Endothelial cell of umbilical vein (primary cell): ENCODE measurements around the gene NUDT3. TPM values are rescaled to one million over a fixed set of nuclear protein-coding genes. Genes with fewer than 3 reads are reported as not detected.

Experiments
- BruUV-seq: library from RNA; stranded (reverse); fragments of 400-500 nt; replicated peaks from 2 replicates; lab custom pipeline; 2021; lab: Mats Ljungman, UMichigan
- CTCF ChIA-PET: fragments of 300-600, 350-600 bp; sonication (Branson Sonifier 250); formaldehyde crosslinking; loops from one replicate; lab custom pipeline; 2021; ENCODE audit warnings: antibody characterized with exemption, inconsistent platforms; lab: Charles Lee
- POLR2A ChIA-PET: fragments of 300-600, 350-600 bp; sonication (Branson Sonifier 250); formaldehyde crosslinking; loops from one replicate; lab custom pipeline; 2021; ENCODE audit warnings: antibody characterized with exemption, inconsistent platforms; lab: Charles Lee
- DNase-seq: peaks from one replicate; pipeline ENCODE4 v3.0.0-alpha.2; 2011; ENCODE audit warnings: low read depth, low spot score
- FAIRE-seq: peaks from 2 replicates; lab custom pipeline; 2011; peaks lifted over from hg19 to GRCh38; lab: Jason Lieb, UNC
- H2AFZ ChIP-seq: 2 replicates; pipeline ENCODE4 v1.6.0; 2012; ENCODE audit warnings: low read depth, low read length, control low read depth, inconsistent platforms
- H3K27ac ChIP-seq: 2 replicates; pipeline ENCODE4 v1.5.1; 2011; ENCODE audit warnings: low read depth, mild to moderate bottlenecking, control low read depth, low read length, moderate library complexity; ENCODE audit not compliant: insufficient read depth
- H3K27me3 ChIP-seq, 2 experiments: 2 replicates each; pipeline versions ENCODE4 v1.6.0 to v1.6.1; 2011; ENCODE audit warnings: low read length in 2 of 2, mixed read lengths in 1 of 2; ENCODE audit not compliant: control insufficient read depth in 2 of 2, insufficient read depth in 2 of 2
- H3K36me3 ChIP-seq, 2 experiments: 2 replicates in 1 of 2; 3 replicates in 1 of 2; pipeline ENCODE4 v1.5.1; 2011; ENCODE audit warnings: low read length in 2 of 2, mild to moderate bottlenecking in 1 of 2, moderate library complexity in 1 of 2; ENCODE audit not compliant: control insufficient read depth in 2 of 2, insufficient read depth in 2 of 2; ENCODE audit errors: extremely low read depth in 1 of 2
- H3K4me1 ChIP-seq: 3 replicates; pipeline ENCODE4 v1.5.1; 2011; ENCODE audit warnings: mild to moderate bottlenecking, low read length; ENCODE audit not compliant: control insufficient read depth, insufficient read depth; ENCODE audit errors: extremely low read depth
- H3K4me2 ChIP-seq: 2 replicates; pipeline ENCODE4 v1.6.1; 2011; ENCODE audit warnings: low read length, control low read depth, mixed read lengths; ENCODE audit not compliant: insufficient read depth
- H3K4me3 ChIP-seq, 3 experiments: fragments of 200-600 bp in 1 of 3; sonication (generic), shearing (Covaris generic) in 1 of 3; replicated peaks in 1 of 3; 2 replicates each; pipeline ENCODE4 v1.5.1; 2011 to 2016; ENCODE audit warnings: control low read depth in 3 of 3, low read length in 3 of 3, mild to moderate bottlenecking in 2 of 3, inconsistent platforms in 1 of 3, low read depth in 1 of 3, moderate library complexity in 1 of 3; ENCODE audit not compliant: insufficient read depth in 1 of 3
- H3K79me2 ChIP-seq: 2 replicates; pipeline ENCODE4 v1.6.0; 2012; ENCODE audit warnings: low read length, inconsistent platforms; ENCODE audit not compliant: control insufficient read depth, insufficient read depth
- H3K9ac ChIP-seq: replicated peaks from 2 replicates; pipeline ENCODE3; 2011; ENCODE audit warnings: low read length, control low read depth; ENCODE audit not compliant: insufficient read depth; ENCODE audit errors: extremely low read depth
- H3K9me1 ChIP-seq: replicated peaks from 3 replicates; pipeline ENCODE4 v1.6.0; 2011; ENCODE audit warnings: mild to moderate bottlenecking, low read length; ENCODE audit not compliant: control insufficient read depth, insufficient read depth; ENCODE audit errors: extremely low read depth
- H3K9me3 ChIP-seq: replicated peaks from 2 replicates; pipeline ENCODE4 v1.5.1; 2012; ENCODE audit warnings: low read length, inconsistent platforms; ENCODE audit not compliant: control insufficient read depth, insufficient read depth
- H4K20me1 ChIP-seq: replicated peaks from 2 replicates; pipeline ENCODE3; 2011; ENCODE audit warnings: mild to moderate bottlenecking, low read length; ENCODE audit not compliant: control insufficient read depth, insufficient read depth; ENCODE audit errors: extremely low read depth
- EZH2 ChIP-seq: IDR thresholded peaks from 2 replicates; pipeline ENCODE4 v1.6.1; 2012; ENCODE audit warnings: borderline replicate concordance, low read depth, mild to moderate bottlenecking, moderate library complexity, low read length, inconsistent platforms; ENCODE audit not compliant: severe bottlenecking
- FOS ChIP-seq: IDR thresholded peaks from 2 replicates; pipeline ENCODE4 v1.6.1; 2011; ENCODE audit warnings: mild to moderate bottlenecking, low read length, moderate library complexity, borderline replicate concordance; ENCODE audit not compliant: insufficient read depth
- GATA2 ChIP-seq: IDR thresholded peaks from 2 replicates; pipeline ENCODE4 v1.7.0; 2011; ENCODE audit warnings: low read depth, mild to moderate bottlenecking, moderate library complexity, mixed read lengths, low read length; ENCODE audit not compliant: insufficient read length, insufficient read depth
- JUN ChIP-seq: IDR thresholded peaks from 2 replicates; pipeline ENCODE4 v1.6.1; 2011; ENCODE audit warnings: borderline replicate concordance, low read depth; ENCODE audit not compliant: insufficient read length, insufficient read depth
- MYC ChIP-seq: IDR thresholded peaks from one replicate; pipeline ENCODE4 v1.6.1; 2011; ENCODE audit warnings: mild to moderate bottlenecking, low read depth, low read length
- POLR2A ChIP-seq: IDR thresholded peaks from 2 replicates; pipeline ENCODE4 v1.6.1; 2012; ENCODE audit warnings: low read depth, mild to moderate bottlenecking, control low read depth, low read length
- POLR2AphosphoS5 ChIP-seq: IDR thresholded peaks from 2 replicates; pipeline ENCODE4 v1.6.1; 2012; ENCODE audit warnings: low read depth, mild to moderate bottlenecking, control low read depth, low read length, moderate library complexity; ENCODE audit not compliant: insufficient read depth
- dilution Hi-C: fragments of 300-500 bp; cut with MboI; formaldehyde crosslinking; loops from one replicate; pipeline ENCODE4 v1.15.0; 2019; ENCODE audit warnings: low sequenced_read_pairs; ENCODE audit not compliant: extremely low pct_ligation_motif_present
- intact Hi-C: fragments of 100-400 bp; cut with micrococcal nuclease; formaldehyde crosslinking; loops from one replicate; pipeline ENCODE4 v1.10.0; 2022
- polyA plus RNA-seq, 4 experiments: library from polyadenylated mRNA; depleted of rRNA in 3 of 4; stranded (reverse) in 3 of 4; unstranded in 1 of 4; fragments of >200 nt; gene quantifications; 2 replicates each; pipeline versions ENCODE4 v1.2.1 to v1.2.3, GENCODE V29; 2011 to 2012; ENCODE audit warnings: missing spikeins in 1 of 4
- total RNA-seq: library from RNA; stranded (reverse); gene quantifications from 2 replicates; pipeline ENCODE4 v1.2.3, GENCODE V29; 2021
- TF ChIP-seq, protein P1 (sequence below): IDR thresholded peaks from 2 replicates; pipeline ENCODE4 v1.6.1; 2011; ENCODE audit not compliant: insufficient read depth, insufficient read length
- TF ChIP-seq, protein P2 (sequence below), 2 donors: IDR thresholded peaks; 1 replicate in 1 of 2; 2 replicates in 1 of 2; pipeline ENCODE4 v1.5.1; 2011; ENCODE audit warnings: low read length in 2 of 2, mild to moderate bottlenecking in 2 of 2, moderate library complexity in 2 of 2, control low read depth in 1 of 2, inconsistent platforms in 1 of 2, low read depth in 1 of 2; ENCODE audit not compliant: insufficient read depth in 1 of 2; ENCODE audit errors: extremely low read depth in 1 of 2

Gene NUDT3
- total and polyA plus RNA-seq, 2 donors (not counting 3 experiments of a cell fraction or from before 2014, with no cell fraction given) = 11.9 to 30.9 TPM

DNA sequence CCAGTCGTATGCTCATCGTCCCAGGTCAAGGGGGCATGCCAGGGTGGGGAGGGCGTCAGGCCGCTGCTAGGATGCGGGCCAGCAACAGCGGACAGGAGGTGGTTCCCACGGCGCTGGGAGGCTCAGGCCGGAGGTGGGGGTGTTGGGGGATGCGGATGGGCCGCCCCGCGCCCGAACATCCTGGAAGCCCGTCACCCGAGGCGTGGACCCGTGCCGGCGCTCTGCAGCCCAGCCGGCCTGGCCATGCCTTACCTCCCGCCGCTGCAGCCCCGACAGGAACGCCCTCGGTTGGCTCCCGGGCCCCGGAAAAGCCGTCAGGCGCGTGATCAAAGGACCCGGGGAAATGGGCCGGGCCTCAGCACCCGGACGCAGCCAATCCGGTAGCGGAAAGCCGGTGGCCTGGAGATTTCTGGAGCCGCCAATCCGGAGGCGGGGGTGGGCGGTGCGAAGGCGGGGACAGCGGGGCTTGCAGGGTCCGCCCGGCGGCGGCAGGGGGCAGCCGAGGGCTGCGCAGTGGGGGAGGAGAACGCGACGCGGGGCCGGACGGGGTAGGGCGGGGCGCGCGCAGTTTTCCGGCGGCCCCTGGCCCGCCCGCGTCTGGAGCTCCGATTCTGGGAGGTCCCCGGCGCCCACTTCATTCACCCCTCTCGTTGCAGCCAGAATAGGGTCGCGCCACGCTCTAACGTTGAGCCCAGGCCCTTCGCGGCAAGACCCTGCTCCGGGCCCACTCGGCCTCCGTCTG is 143.6 kb downstream of the NUDT3 start, which contains the start of gene SMIM29:
TSS of gene SMIM29 (minus strand) at position 280 of the 742 bp plus-strand sequence. CDS start 1,215 bp downstream, outside the sequence.
- H3K9me1 ChIP-seq = no peaks in the 10 kb centered on the region
- no peaks in the 10 kb centered on the region for H3K9me3 ChIP-seq
- H3K36me3 ChIP-seq = peaks cover 0 to 1% of the 10 kb centered on the region in 2 experiments
- DNase-seq (peak; percentile 90), FAIRE-seq (peak; percentile 97)
- H3K79me2 ChIP-seq = peaks cover 4% of the 10 kb centered on the region
- peak within 1 kb of the TSS; percentile 91 for H2AFZ ChIP-seq
- ChIA-PET POLR2A (interaction anchor here (0.9 to 3.4 kb wide), 4 partner anchors 12 to 167 kb away, joined by 3 to 22 read pairs (median 9); partner anchors contain the start of gene HMGA1), CTCF (interaction anchor here (0.6 to 5.8 kb wide), 41 partner anchors 12 to 362 kb away, joined by 3 to 278 read pairs (median 5); partner anchors contain the start of genes HMGA1, NUDT3 and RPS10)
- peak within 1 kb of the TSS; percentile 85 for H3K4me2 ChIP-seq
- BruUV-seq = no TSS peak
- dilution Hi-C loops = no loop called here
- no peaks in the 10 kb centered on the region for H3K27me3 ChIP-seq
- H4K20me1 ChIP-seq = no peaks in the 10 kb centered on the region
- H3K4me3 ChIP-seq = peak within 1 kb of the TSS; percentile 66 to 88 (median 80)
- TF ChIP-seq JUN = no peak
- no peak for TF ChIP-seq FOS
- TF ChIP-seq MYC = no peak
- TF ChIP-seq GATA2 = no peak
- TF ChIP-seq, protein P1, sequence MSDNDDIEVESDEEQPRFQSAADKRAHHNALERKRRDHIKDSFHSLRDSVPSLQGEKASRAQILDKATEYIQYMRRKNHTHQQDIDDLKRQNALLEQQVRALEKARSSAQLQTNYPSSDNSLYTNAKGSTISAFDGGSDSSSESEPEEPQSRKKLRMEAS = no peak
- peak; percentile 88 for TF ChIP-seq POLR2AphosphoS5
- TF ChIP-seq EZH2 = no peak
- TF ChIP-seq POLR2A = peak; percentile 86
- TF ChIP-seq, protein P2, sequence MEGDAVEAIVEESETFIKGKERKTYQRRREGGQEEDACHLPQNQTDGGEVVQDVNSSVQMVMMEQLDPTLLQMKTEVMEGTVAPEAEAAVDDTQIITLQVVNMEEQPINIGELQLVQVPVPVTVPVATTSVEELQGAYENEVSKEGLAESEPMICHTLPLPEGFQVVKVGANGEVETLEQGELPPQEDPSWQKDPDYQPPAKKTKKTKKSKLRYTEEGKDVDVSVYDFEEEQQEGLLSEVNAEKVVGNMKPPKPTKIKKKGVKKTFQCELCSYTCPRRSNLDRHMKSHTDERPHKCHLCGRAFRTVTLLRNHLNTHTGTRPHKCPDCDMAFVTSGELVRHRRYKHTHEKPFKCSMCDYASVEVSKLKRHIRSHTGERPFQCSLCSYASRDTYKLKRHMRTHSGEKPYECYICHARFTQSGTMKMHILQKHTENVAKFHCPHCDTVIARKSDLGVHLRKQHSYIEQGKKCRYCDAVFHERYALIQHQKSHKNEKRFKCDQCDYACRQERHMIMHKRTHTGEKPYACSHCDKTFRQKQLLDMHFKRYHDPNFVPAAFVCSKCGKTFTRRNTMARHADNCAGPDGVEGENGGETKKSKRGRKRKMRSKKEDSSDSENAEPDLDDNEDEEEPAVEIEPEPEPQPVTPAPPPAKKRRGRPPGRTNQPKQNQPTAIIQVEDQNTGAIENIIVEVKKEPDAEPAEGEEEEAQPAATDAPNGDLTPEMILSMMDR (IDR thresholded peaks at IDR 0.05; ENCODE audit: extremely low read depth in 1 of 2, insufficient read depth in 1 of 2, low read depth in 1 of 2, low read length in 2 of 2) = peak; percentile 84 to 89
- peak within 1 kb of the TSS; percentile 89 for H3K9ac ChIP-seq
- intact Hi-C loops = loop anchor here (1.0 to 2.0 kb wide), 6 partner anchors 24 to 360 kb away; partner anchors contain the start of gene NUDT3
- H3K27ac ChIP-seq = peak within 1 kb of the TSS; percentile 81
- H3K4me1 ChIP-seq = peaks cover 34% of the 10 kb centered on the region
